Central memory CD8-positive, alpha-beta T cell (primary cell): ENCODE results near the gene NIT1.

ENCODE experiments used
- ATAC-seq: fragments of 150-1000 bp; cut with Tn5 transposase; replicated peaks from 2 replicates; pipeline ENCODE4 v1.10.0; 2022; ENCODE audit warnings: mild to moderate bottlenecking, moderate FRiP score, moderate number of reproducible peaks; ENCODE audit not compliant: poor library complexity, severe bottlenecking; ENCODE audit errors: extremely low read depth
- DNase-seq, 2 donors: peaks; one replicate each; pipeline ENCODE4 v3.0.0; 2021; ENCODE audit warnings: low spot score in 2 of 2
- H3K27ac Mint-ChIP-seq: one replicate; pipeline ENCODE4 v1.8.0; 2022; ENCODE audit warnings: low read depth, mild to moderate bottlenecking, moderate library complexity, mixed read lengths
- H3K27me3 Mint-ChIP-seq: one replicate; pipeline ENCODE4 v1.8.0; 2022; ENCODE audit warnings: mixed read lengths
- H3K36me3 Mint-ChIP-seq: one replicate; pipeline ENCODE4 v1.8.0; 2022; ENCODE audit warnings: mild to moderate bottlenecking, moderate library complexity, mixed read lengths; ENCODE audit not compliant: insufficient read depth
- H3K4me1 Mint-ChIP-seq: one replicate; pipeline ENCODE4 v1.8.0; 2022; ENCODE audit warnings: mixed read lengths
- H3K4me3 Mint-ChIP-seq: one replicate; pipeline ENCODE4 v1.8.0; 2022; ENCODE audit warnings: mild to moderate bottlenecking, moderate library complexity, mixed read lengths
- H3K9me3 Mint-ChIP-seq: one replicate; pipeline ENCODE4 v1.8.0; 2022; ENCODE audit warnings: mixed read lengths

Gene NIT1, protein sequence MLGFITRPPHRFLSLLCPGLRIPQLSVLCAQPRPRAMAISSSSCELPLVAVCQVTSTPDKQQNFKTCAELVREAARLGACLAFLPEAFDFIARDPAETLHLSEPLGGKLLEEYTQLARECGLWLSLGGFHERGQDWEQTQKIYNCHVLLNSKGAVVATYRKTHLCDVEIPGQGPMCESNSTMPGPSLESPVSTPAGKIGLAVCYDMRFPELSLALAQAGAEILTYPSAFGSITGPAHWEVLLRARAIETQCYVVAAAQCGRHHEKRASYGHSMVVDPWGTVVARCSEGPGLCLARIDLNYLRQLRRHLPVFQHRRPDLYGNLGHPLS

GRCh38 chr1:161117759-161118581 is at the start of gene NIT1, which contains the start of gene PFDN2:
Gene NIT1 (plus strand): TSS chr1:161118105. CDS start chr1:161118177, 72 bp downstream.
Gene PFDN2 (minus strand): TSS chr1:161118037. CDS start chr1:161118026, 11 bp downstream.
- peaks cover 39% of the 10 kb centered on the region for H3K36me3 Mint-ChIP-seq
- peaks cover 60% of the 10 kb centered on the region for H3K4me1 Mint-ChIP-seq
- peak within 1 kb of the TSS; percentile 97 for H3K4me3 Mint-ChIP-seq
- no peaks in the 10 kb centered on the region for H3K27me3 Mint-ChIP-seq
- no peaks in the 10 kb centered on the region for H3K9me3 Mint-ChIP-seq
- ATAC-seq (peak; percentile 81), DNase-seq (peak; percentile 71 to 74)
- H3K27ac Mint-ChIP-seq: peak within 1 kb of the TSS; percentile 96

DNA sequence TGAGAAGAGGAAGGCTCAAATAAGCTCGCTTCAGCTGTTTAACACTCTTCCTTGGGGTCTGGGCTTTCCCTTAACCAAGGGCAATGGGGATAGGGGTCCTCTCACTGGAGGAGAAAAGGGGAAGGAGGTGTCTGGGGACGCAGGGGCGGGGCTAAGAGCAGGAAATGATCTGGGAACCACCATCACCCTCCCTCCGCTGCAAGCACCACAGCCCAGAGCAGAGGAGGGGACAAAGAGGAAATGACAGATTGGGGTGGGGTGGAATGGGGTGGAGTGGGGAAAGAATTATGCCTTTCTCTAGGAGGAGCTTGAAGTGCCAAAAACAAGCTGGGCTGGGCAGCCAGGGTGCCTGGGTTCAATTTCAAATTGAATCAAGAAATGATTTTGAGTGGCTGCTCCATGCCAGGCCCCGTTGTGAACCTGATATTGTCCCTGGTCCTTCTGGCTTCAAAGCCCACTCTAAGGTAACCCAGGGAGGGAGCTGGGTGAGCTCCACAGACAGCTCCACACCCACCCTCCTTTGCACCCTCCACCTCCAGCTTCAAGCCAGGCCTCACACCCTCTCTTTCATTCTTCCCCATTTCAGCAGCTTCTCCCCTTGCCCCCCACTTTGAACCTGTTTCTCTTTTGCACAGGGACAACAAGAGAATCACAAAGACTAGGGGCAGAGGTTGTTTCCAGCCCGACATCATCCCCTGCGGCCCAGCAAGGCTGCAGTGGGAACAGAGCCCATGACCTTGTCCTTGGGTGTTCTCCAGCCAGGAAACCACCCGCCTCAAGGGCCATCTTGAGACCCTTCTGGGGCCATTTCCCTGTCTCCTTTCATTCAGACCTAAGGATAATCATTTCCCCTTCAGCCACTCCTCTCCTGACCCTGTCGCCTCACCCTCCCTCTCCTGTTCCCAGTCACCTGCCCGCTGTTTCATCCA is 49.3 kb upstream of the NIT1 start:
- Mint-ChIP-seq H3K4me1 (peaks cover 76% of the 10 kb centered on the region), H3K9me3 (no peaks in the 10 kb centered on the region), H3K27ac (peak overlapping the region; percentile 85), H3K36me3 (peaks cover 47% of the 10 kb centered on the region), H3K27me3 (no peaks in the 10 kb centered on the region), H3K4me3 (peak overlapping the region; percentile 94)
- DNase-seq: peak; percentile 58 to 74
- peak; percentile 69 for ATAC-seq

- ATAC-seq: no peak
- peak overlapping the region; percentile 85 for H3K27ac Mint-ChIP-seq
- no peak for DNase-seq
- H3K36me3 Mint-ChIP-seq: peaks cover 40% of the 10 kb centered on the region
- no peaks in the 10 kb centered on the region for H3K9me3 Mint-ChIP-seq
- no peaks in the 10 kb centered on the region for H3K27me3 Mint-ChIP-seq
- peaks cover 69% of the 10 kb centered on the region for H3K4me1 Mint-ChIP-seq
- peak overlapping the region; percentile 94 for H3K4me3 Mint-ChIP-seq
These were observed 48.7 kb upstream of the NIT1 start for GRCh38 chr1:161069241-161069640.

DNA sequence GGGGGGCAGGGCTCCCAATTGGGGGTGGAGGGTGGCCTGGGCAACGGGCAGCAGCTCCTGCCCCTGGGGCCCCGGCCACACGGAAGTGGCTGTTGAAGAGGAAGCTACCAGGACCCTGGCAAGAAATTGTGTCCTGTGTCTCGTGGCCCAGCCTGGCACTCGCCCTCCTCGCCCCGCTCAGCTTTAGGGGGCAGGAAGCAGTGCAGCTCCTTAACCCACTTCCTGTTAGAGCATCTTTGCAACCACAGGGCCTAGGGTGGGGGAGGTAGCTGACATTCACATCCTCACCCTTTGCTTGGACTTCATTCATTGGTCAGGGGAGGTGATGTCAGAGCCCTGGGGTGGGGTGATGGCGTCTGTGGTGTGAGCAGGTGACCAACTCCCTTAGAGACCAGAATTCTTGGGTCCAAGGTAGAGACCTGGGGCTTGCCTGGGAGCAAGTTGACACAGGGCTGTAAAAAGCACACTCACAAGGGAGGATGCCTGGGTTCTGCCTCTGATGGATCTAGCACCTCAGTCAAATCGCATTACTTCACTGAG is 48.1 kb upstream of the NIT1 start, which contains the start of gene ARHGAP30:
ARHGAP30 (minus strand) TSS at position 161 of the 540 bp plus-strand sequence. CDS start 267 bp downstream, outside the sequence.
- DNase-seq: peak; percentile 56 to 77
- ATAC-seq: peak; percentile 88
- Mint-ChIP-seq H3K27me3 (no peaks in the 10 kb centered on the region), H3K4me3 (peak within 1 kb of the TSS; percentile 94), H3K27ac (peak within 1 kb of the TSS; percentile 85), H3K9me3 (no peaks in the 10 kb centered on the region), H3K4me1 (peaks cover 64% of the 10 kb centered on the region), H3K36me3 (peaks cover 35% of the 10 kb centered on the region)

DNA sequence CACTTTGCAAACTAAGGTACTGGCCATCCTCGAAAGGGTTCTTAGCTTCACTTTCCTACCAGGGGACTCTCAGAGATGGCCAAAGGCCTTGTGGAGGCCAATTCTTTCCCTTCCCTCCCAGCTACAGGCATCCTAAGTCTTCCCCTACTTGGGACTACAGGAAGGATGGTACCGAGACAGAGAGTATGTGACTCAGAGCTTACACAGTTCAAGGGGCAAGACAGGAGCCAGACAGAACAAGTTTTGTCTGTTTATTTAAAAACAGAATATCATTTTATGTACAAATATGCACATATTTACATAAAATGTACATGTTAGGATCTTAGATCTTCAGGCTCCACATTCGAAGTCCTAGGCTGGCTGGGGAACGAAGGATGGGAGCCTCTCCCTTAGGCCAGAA is 47.1 kb upstream of the NIT1 start:
- H3K4me1 Mint-ChIP-seq: peaks cover 62% of the 10 kb centered on the region
- no peaks in the 10 kb centered on the region for H3K27me3 Mint-ChIP-seq
- ATAC-seq (no peak), DNase-seq (no peak)
- H3K36me3 Mint-ChIP-seq: peaks cover 31% of the 10 kb centered on the region
- H3K27ac Mint-ChIP-seq: peak overlapping the region; percentile 85
- H3K9me3 Mint-ChIP-seq: no peaks in the 10 kb centered on the region
- no peak overlapping the region for H3K4me3 Mint-ChIP-seq

DNA sequence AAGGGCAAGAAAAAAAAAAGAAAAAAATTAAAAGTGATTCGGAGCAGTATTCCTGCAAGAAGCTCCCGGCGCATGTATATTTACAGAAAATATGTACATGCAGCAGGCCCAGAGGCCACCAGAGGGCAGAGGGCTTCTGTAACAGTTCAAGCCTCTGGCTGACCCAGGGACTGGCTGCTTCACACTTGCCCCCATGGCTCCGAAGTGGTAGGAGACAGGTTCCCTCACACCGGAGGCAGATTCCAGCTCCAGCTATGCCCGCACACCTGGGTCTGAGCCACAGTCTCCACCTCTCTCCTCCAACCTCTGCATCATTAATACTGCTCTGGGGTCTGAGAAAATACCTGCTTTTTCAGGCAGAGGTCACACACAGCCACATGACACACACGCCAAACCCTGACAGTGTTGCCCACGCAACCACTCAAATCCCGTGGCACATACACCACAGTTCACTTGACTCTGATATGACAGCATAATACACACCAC is 46.0 kb upstream of the NIT1 start:
- Mint-ChIP-seq H3K4me3 (no peak overlapping the region), H3K9me3 (no peaks in the 10 kb centered on the region), H3K27ac (no peak overlapping the region), H3K27me3 (no peaks in the 10 kb centered on the region), H3K4me1 (peaks cover 50% of the 10 kb centered on the region), H3K36me3 (peaks cover 24% of the 10 kb centered on the region)
- no peak for DNase-seq
- ATAC-seq: no peak

DNA sequence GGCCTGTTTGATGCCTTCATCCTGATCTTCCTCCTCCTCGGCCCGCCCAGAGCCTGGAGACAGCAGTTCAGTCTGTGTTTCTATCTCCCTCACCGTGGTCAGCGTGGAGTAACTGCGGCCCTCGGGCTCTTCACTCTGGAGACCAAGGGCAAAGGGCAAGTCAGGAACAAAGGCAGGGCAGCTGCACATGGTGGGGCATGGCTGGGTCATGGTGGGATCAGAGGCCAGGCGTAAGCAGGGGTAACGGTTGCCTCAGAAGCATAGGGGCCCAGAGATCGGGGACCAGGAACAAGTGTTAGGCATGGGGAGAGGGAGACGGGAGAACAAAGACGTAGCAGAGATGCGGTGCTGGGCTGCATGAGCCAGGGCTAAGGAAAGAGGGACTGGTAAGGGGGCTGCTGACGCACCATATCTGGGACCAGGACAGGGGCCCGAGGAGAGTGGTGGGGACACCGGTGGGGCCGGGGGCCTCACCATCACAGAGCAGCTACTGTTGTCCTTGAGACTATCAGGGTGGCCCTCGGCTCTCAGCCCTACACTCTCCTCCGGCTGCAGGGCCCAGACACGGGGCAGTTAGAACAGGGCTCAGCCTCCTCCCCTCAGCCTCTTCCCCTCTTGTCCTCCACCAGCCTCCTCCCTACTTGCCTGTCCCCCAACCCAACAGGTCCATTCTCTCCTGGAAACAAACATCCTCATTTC is 45.0 kb upstream of the NIT1 start:
- ATAC-seq (no peak), DNase-seq (no peak)
- Mint-ChIP-seq H3K36me3 (peaks cover 16% of the 10 kb centered on the region), H3K9me3 (no peaks in the 10 kb centered on the region), H3K27me3 (no peaks in the 10 kb centered on the region), H3K4me3 (no peak overlapping the region), H3K27ac (no peak overlapping the region), H3K4me1 (peaks cover 41% of the 10 kb centered on the region)

DNA sequence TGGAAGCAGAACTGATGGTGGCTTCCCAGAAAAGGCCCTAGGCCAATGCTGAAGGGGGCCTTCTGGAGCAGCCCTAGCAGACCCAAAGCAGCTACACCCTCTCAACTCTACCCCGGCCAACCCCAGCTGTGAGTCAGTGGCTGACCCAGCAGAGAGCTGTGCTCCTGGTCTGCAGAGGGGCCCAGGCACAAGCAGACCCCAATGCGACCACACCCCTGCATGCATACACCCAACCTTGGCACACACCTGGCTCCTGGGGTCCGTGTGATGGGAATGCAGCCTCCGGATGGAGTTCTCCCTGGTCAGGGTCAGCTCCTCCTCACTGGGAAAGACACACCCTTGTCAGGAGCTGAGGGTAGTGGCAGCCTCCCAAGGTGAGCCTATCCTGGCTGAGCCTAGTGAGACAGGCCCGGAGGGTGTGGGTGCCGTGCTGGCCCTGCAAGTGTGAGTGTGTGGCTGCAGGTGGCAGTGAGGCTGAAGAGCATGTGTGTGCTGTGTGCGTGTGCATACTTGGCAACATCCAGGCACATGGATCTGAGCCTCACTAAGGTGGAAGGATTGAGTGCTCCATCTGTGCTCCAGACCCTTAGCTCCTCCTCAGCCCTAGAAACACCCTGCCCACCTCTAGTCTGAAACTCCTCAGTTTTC is 44.3 kb upstream of the NIT1 start:
- no peaks in the 10 kb centered on the region for H3K9me3 Mint-ChIP-seq
- no peak overlapping the region for H3K4me3 Mint-ChIP-seq
- no peak overlapping the region for H3K27ac Mint-ChIP-seq
- no peaks in the 10 kb centered on the region for H3K27me3 Mint-ChIP-seq
- peaks cover 34% of the 10 kb centered on the region for H3K4me1 Mint-ChIP-seq
- no peak for DNase-seq
- ATAC-seq: no peak
- H3K36me3 Mint-ChIP-seq: peaks cover 12% of the 10 kb centered on the region

- DNase-seq (no peak), ATAC-seq (no peak)
- Mint-ChIP-seq H3K4me1 (peaks cover 23% of the 10 kb centered on the region), H3K27ac (peak overlapping the region; percentile 44), H3K27me3 (no peaks in the 10 kb centered on the region), H3K4me3 (no peak overlapping the region), H3K36me3 (peaks cover 1% of the 10 kb centered on the region), H3K9me3 (no peaks in the 10 kb centered on the region)
These were observed 43.1 kb upstream of the NIT1 start for GRCh38 chr1:161074676-161075368.

DNA sequence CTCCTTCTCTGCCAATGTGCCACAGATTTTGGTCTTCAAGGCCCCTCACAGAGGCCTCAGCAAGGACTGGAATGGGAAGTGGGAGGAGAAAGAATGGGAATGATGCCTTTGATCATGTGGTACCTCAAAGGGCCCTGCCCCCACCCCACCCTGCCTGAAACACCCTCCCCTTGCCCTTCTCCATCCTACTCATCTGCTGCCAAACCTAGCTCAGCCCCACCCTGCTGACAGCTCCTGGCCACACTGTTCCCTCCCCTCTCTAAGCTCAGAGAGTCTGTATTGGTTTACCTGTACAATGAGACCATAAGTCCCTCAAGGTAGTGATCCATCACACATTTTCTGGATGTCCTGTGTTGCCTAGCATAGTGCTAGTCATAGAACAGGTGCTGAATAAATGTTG is 41.5 kb upstream of the NIT1 start:
- Mint-ChIP-seq H3K4me3 (no peak overlapping the region), H3K27ac (no peak overlapping the region), H3K27me3 (no peaks in the 10 kb centered on the region), H3K9me3 (no peaks in the 10 kb centered on the region), H3K4me1 (peaks cover 14% of the 10 kb centered on the region), H3K36me3 (no peaks in the 10 kb centered on the region)
- DNase-seq: no peak
- ATAC-seq: no peak
